Right atrium auricular region (tissue), 2 donors: ENCODE results near the gene RIPOR2. TPM values are rescaled to one million over a fixed set of nuclear protein-coding genes. Genes with fewer than 3 reads are reported as not detected.
"Not testable (repeated sequence)": the region's sequence is repeated elsewhere in the genome, so short reads cannot be mapped to it uniquely, and the experiment has no call there.

ENCODE experiments used
- DNase-seq: peaks from one replicate; pipeline ENCODE4 v3.0.0-alpha.2; 2019; ENCODE audit warnings: low spot score
- H3K27ac ChIP-seq, 2 donors: fragments of 200-600 bp; sonication (generic); 1 replicate in 1 of 2; 2 replicates in 1 of 2; pipeline ENCODE4 v1.5.1; 2016 to 2019
- H3K27me3 ChIP-seq, 2 donors: fragments of 200-600 bp; sonication (generic); one replicate each; pipeline versions ENCODE4 v1.5.1 to v1.6.0; 2017 to 2019
- H3K36me3 ChIP-seq: fragments of 200-600 bp; sonication (generic); one replicate; pipeline ENCODE4 v1.5.1; 2016
- H3K4me1 ChIP-seq, 2 donors: fragments of 200-600 bp; sonication (generic); one replicate each; pipeline versions ENCODE4 v1.5.1 to v1.6.0; 2017 to 2019
- H3K4me3 ChIP-seq, 2 donors: fragments of 200-600 bp; sonication (generic); 1 replicate in 1 of 2; 2 replicates in 1 of 2; pipeline ENCODE4 v1.5.1; 2017 to 2019; ENCODE audit warnings: mild to moderate bottlenecking in 1 of 2, moderate library complexity in 1 of 2
- H3K9me3 ChIP-seq, 2 donors: fragments of 200-600 bp; sonication (generic); one replicate each; pipeline ENCODE4 v1.5.1; 2019
- CTCF ChIP-seq, 2 donors: fragments of 200-600 bp; sonication (generic); IDR thresholded peaks; one replicate each; pipeline ENCODE4 v1.5.1; 2019; ENCODE audit warnings: antibody characterized with exemption in 2 of 2
- total RNA-seq, 2 donors: library from RNA; depleted of rRNA; stranded (reverse); fragments of >200 nt; gene quantifications; one replicate each; pipeline ENCODE4 v1.1.0, GENCODE V29; 2016

The RIPOR2 gene
- total RNA-seq, 2 donors from 2014 or later: 2.4 to 7.3 TPM

- H3K4me1 ChIP-seq: peaks cover 0 to 24% of the 10 kb centered on the region in 2 donors
- no peaks in the 10 kb centered on the region for H3K27me3 ChIP-seq
- no peak overlapping the region for H3K4me3 ChIP-seq
- no peak overlapping the region for H3K27ac ChIP-seq
- H3K36me3 ChIP-seq: no peaks in the 10 kb centered on the region
- no peaks in the 10 kb centered on the region for H3K9me3 ChIP-seq
- DNase-seq: no peak
- no peak for TF ChIP-seq CTCF (IDR thresholded peaks at IDR 0.05)
These were observed 8.3 kb downstream of the RIPOR2 start for GRCh38 chr6:24927277-24927955.

DNA sequence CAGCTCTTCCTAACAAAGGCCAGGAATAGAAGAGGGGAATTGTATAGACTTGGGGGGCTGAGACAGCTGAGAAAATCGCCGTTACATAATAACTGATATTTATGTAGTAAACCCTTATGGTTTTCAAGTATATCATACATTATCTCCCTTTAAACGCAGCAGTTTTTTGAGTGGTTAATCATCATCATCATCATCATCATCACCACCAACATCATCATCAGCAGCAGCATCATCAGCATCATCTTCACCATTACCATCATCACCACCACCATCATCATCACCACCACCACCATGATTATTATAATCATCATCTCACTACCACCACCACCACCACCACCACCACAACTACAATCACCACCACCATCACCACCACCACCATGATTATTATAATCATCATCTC is 9.1 kb downstream of the RIPOR2 start:
- not testable (repeated sequence) for H3K4me3 ChIP-seq, H3K27me3 ChIP-seq, H3K36me3 ChIP-seq, DNase-seq, H3K9me3 ChIP-seq, H3K27ac ChIP-seq
- peaks cover 0 to 18% of the 10 kb centered on the region in 2 donors for H3K4me1 ChIP-seq

- no peak overlapping the region for H3K4me3 ChIP-seq
- no peak overlapping the region for H3K27ac ChIP-seq
- no peak for DNase-seq
- no peaks in the 10 kb centered on the region for H3K27me3 ChIP-seq
- no peak for TF ChIP-seq CTCF (IDR thresholded peaks at IDR 0.05)
- H3K4me1 ChIP-seq: peaks cover 0 to 13% of the 10 kb centered on the region in 2 donors
- H3K9me3 ChIP-seq: no peaks in the 10 kb centered on the region
- H3K36me3 ChIP-seq: no peaks in the 10 kb centered on the region
These were observed 9.6 kb downstream of the RIPOR2 start for GRCh38 chr6:24926192-24926591.

- H3K4me1 ChIP-seq: peaks cover 0 to 8% of the 10 kb centered on the region in 2 donors
- no peak for DNase-seq
- no peaks in the 10 kb centered on the region for H3K36me3 ChIP-seq
- H3K27me3 ChIP-seq: no peaks in the 10 kb centered on the region
- no peak for TF ChIP-seq CTCF (IDR thresholded peaks at IDR 0.05)
- H3K4me3 ChIP-seq: no peak overlapping the region
- H3K27ac ChIP-seq: no peak overlapping the region
- no peaks in the 10 kb centered on the region for H3K9me3 ChIP-seq
These were observed 10.1 kb downstream of the RIPOR2 start for GRCh38 chr6:24925661-24926060.

GRCh38 chr6:24924580-24925356 is 11.0 kb downstream of the RIPOR2 start:
- Histone ChIP-seq H3K4me1 (no peaks in the 10 kb centered on the region), H3K27ac (no peak overlapping the region), H3K27me3 (no peaks in the 10 kb centered on the region), H3K9me3 (no peaks in the 10 kb centered on the region), H3K36me3 (no peaks in the 10 kb centered on the region), H3K4me3 (no peak overlapping the region)
- TF ChIP-seq CTCF (IDR thresholded peaks at IDR 0.05): no peak
- DNase-seq: no peak

DNA sequence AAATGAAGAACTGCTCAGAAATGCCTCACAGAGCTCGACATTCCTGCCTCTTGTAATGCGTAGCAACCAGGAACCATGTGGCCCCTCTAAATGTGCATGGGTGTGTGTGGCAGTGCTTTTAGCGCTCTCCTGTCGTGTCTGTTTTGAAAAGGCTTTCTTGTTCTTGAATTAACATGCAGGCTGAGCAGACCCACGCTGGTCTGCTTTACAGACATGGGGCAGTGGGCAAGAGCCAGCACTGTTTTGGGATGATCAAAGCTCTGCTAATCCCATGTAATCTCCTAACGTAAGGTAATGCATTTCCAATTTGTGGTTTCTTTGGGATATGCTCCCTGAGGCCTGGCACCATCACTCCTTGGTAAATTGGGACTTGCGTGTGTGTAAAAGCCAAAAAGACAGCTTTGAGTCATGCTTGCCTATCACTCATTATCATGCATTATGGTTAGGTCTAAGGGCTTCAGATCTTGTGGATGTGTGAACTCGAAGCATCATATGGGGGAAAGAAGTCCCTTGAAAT is 11.8 kb downstream of the RIPOR2 start:
- Histone ChIP-seq H3K9me3 (no peaks in the 10 kb centered on the region), H3K27me3 (no peaks in the 10 kb centered on the region), H3K4me3 (no peak overlapping the region), H3K27ac (no peak overlapping the region), H3K4me1 (peaks cover 0 to 8% of the 10 kb centered on the region in 2 donors), H3K36me3 (no peaks in the 10 kb centered on the region)
- no peak for DNase-seq
- TF ChIP-seq CTCF (IDR thresholded peaks at IDR 0.05): no peak
